Measurements from ENCODE around the gene SNN. TPM values are rescaled to one million over a fixed set of nuclear protein-coding genes. Genes with fewer than 3 reads are reported as not detected.

SNN gene
- total RNA-seq, 1 experiment from 2014 or later = 1.9 TPM

DNA sequence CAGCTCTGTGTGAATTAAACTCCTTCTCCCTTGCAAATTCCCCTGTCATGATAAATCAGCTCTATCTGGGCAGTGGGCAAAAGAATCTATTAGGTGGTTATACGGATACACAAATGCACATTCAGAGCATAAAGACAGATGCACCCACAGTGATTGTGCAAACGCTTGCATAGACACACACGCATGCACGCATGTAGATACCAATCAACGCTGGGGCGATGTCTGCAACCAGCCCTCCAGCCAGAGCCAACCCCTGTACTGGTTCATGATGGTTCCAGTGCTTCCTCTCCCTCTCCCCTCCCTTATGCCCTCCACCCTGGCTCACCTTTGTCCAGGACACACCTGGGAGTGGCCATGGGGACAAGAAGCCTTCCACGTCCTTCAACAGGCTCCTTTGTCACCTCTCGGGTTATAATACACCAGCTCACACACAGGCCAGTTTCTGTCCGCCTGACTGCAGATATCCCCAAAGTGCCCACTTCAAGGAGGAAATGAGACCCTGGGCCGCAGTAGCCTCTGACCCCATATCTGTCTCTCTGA, 33.1 kb upstream of the SNN start:
- ChIA-PET POLR2A (no interaction called here), CTCF (interaction anchor here (1.0 kb wide), 1 partner anchor 236 kb away, joined by 5 read pairs; no protein-coding TSS in a partner anchor)
- H3K27me3 Mint-ChIP-seq (ENCODE audit: insufficient read depth, unreplicated experiment) = no peaks in the 10 kb centered on the region
- H3K36me3 Mint-ChIP-seq (ENCODE audit: insufficient read depth, unreplicated experiment) = no peaks in the 10 kb centered on the region
- no peaks in the 10 kb centered on the region for H3K9me3 Mint-ChIP-seq (ENCODE audit: unreplicated experiment)
- no peak for DNase-seq (ENCODE audit: unreplicated experiment)
- no peak overlapping the region for H3K27ac Mint-ChIP-seq (ENCODE audit: low read depth, unreplicated experiment)
- TF ChIP-seq, protein P1, sequence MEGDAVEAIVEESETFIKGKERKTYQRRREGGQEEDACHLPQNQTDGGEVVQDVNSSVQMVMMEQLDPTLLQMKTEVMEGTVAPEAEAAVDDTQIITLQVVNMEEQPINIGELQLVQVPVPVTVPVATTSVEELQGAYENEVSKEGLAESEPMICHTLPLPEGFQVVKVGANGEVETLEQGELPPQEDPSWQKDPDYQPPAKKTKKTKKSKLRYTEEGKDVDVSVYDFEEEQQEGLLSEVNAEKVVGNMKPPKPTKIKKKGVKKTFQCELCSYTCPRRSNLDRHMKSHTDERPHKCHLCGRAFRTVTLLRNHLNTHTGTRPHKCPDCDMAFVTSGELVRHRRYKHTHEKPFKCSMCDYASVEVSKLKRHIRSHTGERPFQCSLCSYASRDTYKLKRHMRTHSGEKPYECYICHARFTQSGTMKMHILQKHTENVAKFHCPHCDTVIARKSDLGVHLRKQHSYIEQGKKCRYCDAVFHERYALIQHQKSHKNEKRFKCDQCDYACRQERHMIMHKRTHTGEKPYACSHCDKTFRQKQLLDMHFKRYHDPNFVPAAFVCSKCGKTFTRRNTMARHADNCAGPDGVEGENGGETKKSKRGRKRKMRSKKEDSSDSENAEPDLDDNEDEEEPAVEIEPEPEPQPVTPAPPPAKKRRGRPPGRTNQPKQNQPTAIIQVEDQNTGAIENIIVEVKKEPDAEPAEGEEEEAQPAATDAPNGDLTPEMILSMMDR (IDR thresholded peaks at IDR 0.05; ENCODE audit: unreplicated experiment) = no peak
- H3K4me3 Mint-ChIP-seq (ENCODE audit: unreplicated experiment) = no peak overlapping the region
- intact Hi-C loops (cut with micrococcal nuclease) = no loop called here
- no TSS peak for BruUV-seq (replicated peaks)
- peaks cover 17% of the 10 kb centered on the region for H3K4me1 Mint-ChIP-seq (ENCODE audit: insufficient read depth, unreplicated experiment)

DNA sequence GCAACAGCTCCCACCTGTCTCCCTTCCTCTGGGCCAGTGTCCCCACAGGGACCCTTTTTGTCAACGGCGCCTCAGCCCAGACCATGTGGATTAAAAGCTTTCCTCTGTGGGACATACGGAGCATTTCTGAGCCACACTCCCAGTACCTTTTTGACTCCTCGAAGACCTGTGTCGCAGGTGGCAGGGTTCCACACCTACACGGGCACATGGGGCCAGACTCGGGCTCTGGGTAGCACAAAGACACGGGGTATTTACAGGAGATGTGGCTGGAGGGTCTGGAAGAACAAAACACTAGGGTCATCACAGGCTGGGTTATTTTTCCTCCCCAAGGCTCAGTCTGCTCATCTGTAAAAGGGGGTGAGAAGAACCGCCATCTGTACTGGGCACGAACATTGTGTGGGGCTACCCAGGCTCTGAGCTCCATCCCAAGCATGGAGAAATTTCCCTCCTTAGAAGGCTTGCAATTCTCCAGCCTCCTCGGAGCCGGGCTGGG, 32.5 kb upstream of the SNN start:
- Mint-ChIP-seq H3K9me3 (ENCODE audit: unreplicated experiment) (no peaks in the 10 kb centered on the region), H3K4me3 (ENCODE audit: unreplicated experiment) (no peak overlapping the region), H3K27me3 (ENCODE audit: insufficient read depth, unreplicated experiment) (no peaks in the 10 kb centered on the region), H3K27ac (ENCODE audit: low read depth, unreplicated experiment) (no peak overlapping the region), H3K36me3 (ENCODE audit: insufficient read depth, unreplicated experiment) (no peaks in the 10 kb centered on the region), H3K4me1 (ENCODE audit: insufficient read depth, unreplicated experiment) (peaks cover 17% of the 10 kb centered on the region)
- ChIA-PET POLR2A (interaction anchor here (0.8 to 1.6 kb wide), 7 partner anchors 8 to 229 kb away, joined by 3 to 15 read pairs (median 3); no protein-coding TSS in a partner anchor), CTCF (interaction anchor here (0.6 to 1.2 kb wide), 6 partner anchors 24 to 433 kb away, joined by 3 to 6 read pairs (median 4); no protein-coding TSS in a partner anchor)
- TF ChIP-seq, protein P1 (IDR thresholded peaks at IDR 0.05; ENCODE audit: unreplicated experiment) = no peak
- no TSS peak for BruUV-seq (replicated peaks)
- no peak for DNase-seq (ENCODE audit: unreplicated experiment)
- intact Hi-C loops (cut with micrococcal nuclease) = no loop called here

DNA sequence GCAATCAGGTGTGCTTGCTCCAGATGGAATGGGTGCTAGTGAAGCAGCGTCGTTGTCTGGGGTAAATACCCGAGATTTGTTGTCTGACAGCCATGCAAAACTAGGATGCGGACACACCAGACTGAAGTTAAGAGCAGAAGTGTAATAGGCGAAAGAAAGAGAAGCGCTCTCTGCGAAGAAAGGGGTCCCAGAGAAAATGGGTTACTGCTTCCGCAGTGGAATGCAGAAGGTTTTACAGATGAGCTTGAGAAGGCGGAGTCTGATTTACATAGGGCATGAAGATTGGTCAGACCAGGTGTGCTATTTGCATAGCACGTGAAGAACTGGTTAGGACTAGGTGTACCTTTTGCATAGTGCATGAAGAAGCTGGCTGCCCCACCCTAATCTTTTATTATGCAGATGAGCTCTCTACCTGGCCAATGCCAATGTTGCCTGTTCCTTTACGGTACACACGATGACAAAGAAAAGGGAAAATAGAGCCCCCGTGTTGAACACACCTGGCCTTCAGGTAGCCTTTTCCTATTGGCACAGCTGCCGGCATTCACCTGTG, 32.0 kb upstream of the SNN start:
- Mint-ChIP-seq H3K27me3 (ENCODE audit: insufficient read depth, unreplicated experiment) (no peaks in the 10 kb centered on the region), H3K27ac (ENCODE audit: low read depth, unreplicated experiment) (no peak overlapping the region), H3K4me3 (ENCODE audit: unreplicated experiment) (no peak overlapping the region), H3K9me3 (ENCODE audit: unreplicated experiment) (no peaks in the 10 kb centered on the region), H3K4me1 (ENCODE audit: insufficient read depth, unreplicated experiment) (peaks cover 21% of the 10 kb centered on the region), H3K36me3 (ENCODE audit: insufficient read depth, unreplicated experiment) (peaks cover 5% of the 10 kb centered on the region)
- intact Hi-C loops (cut with micrococcal nuclease) = no loop called here
- TF ChIP-seq, protein P1 (IDR thresholded peaks at IDR 0.05; ENCODE audit: unreplicated experiment) = no peak
- POLR2A ChIA-PET = interaction anchor here (0.7 to 1.6 kb wide), 9 partner anchors 9 to 229 kb away, joined by 3 to 15 read pairs (median 3); no protein-coding TSS in a partner anchor
- CTCF ChIA-PET = interaction anchor here (0.6 to 1.2 kb wide), 11 partner anchors 23 to 603 kb away, joined by 3 to 6 read pairs (median 4); no protein-coding TSS in a partner anchor
- DNase-seq (ENCODE audit: unreplicated experiment) = peak; percentile 75
- BruUV-seq (replicated peaks) = no TSS peak

DNA sequence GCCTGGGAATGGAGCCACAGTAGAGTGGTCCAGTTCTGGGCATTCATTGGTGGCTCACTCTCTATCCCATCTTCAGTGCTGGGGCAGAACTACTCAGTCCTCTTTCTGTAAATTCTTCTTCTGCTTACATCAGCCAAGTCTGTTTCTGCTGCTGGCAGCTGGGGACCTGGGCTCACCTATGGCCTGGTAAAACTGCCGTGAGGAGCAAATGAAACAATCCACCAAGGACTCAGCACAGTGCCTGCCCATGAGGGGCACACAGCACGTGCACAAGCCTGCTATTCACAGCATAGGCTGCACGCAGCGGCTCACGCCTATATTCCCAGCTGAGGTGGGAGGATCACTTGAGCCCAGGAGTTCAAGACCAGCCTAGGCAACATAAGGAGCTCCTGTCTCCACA, 30.9 kb upstream of the SNN start:
- H3K27ac Mint-ChIP-seq (ENCODE audit: low read depth, unreplicated experiment) = no peak overlapping the region
- no peak overlapping the region for H3K4me3 Mint-ChIP-seq (ENCODE audit: unreplicated experiment)
- H3K4me1 Mint-ChIP-seq (ENCODE audit: insufficient read depth, unreplicated experiment) = peaks cover 23% of the 10 kb centered on the region
- peaks cover 5% of the 10 kb centered on the region for H3K36me3 Mint-ChIP-seq (ENCODE audit: insufficient read depth, unreplicated experiment)
- ChIA-PET POLR2A (interaction anchor here (0.6 to 1.6 kb wide), 3 partner anchors 10 to 52 kb away, joined by 3 to 15 read pairs (median 4); no protein-coding TSS in a partner anchor), CTCF (interaction anchor here (0.7 to 1.9 kb wide), 5 partner anchors 9 to 231 kb away, joined by 3 to 5 read pairs (median 4); no protein-coding TSS in a partner anchor)
- BruUV-seq (replicated peaks) = no TSS peak
- DNase-seq (ENCODE audit: unreplicated experiment) = no peak
- no peaks in the 10 kb centered on the region for H3K27me3 Mint-ChIP-seq (ENCODE audit: insufficient read depth, unreplicated experiment)
- intact Hi-C loops (cut with micrococcal nuclease) = no loop called here
- TF ChIP-seq, protein P1 (IDR thresholded peaks at IDR 0.05; ENCODE audit: unreplicated experiment) = no peak
- no peaks in the 10 kb centered on the region for H3K9me3 Mint-ChIP-seq (ENCODE audit: unreplicated experiment)
